GM23248 (cell line): ENCODE data around the gene ITPKB.

Experiments
- EZH2 ChIP-seq: fragments of 200-600 bp; sonication (generic); IDR thresholded peaks from 2 replicates; pipeline ENCODE4 v1.6.1; 2018; ENCODE audit warnings: antibody characterized with exemption, mild to moderate bottlenecking; ENCODE audit not compliant: insufficient read depth, poor library complexity, severe bottlenecking
- EZH2phosphoT487 ChIP-seq: fragments of 200-600 bp; sonication (generic); IDR thresholded peaks from 2 replicates; pipeline ENCODE4 v1.6.1; 2018; ENCODE audit warnings: antibody characterized with exemption, moderate library complexity, mild to moderate bottlenecking, low read depth; ENCODE audit not compliant: insufficient read depth

DNA sequence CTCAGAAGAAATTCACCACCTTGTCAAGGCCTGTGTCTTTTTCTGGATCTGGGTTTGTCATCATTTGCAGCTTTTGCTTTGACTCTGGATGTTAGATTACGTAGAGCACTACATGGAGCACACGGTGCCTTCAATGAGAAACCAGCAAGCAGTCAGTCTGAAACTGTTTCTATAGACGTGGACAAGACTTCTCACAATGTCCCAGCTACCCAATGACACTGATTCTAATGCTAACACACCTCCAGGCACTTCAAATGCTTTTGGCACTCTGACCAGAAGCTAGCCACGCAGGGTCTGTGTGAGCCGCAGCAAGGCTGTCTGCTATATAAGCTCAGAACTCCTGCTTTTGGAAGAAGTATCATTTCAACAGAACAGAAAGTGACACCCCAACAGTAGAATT lies 38.2 kb downstream of the ITPKB start:
- TF ChIP-seq EZH2 = no peak
- no peak for TF ChIP-seq EZH2phosphoT487
